Measurements from ENCODE around the gene CCDC51. TPM values are rescaled to one million over a fixed set of nuclear protein-coding genes. Genes with fewer than 3 reads are reported as not detected.

Gene CCDC51
- total and polyA plus RNA-seq, 2 experiments from 2014 or later: 20.8 to 24.1 TPM

- TF ChIP-seq ZNF462 (CRISPR knock-in tag; IDR thresholded peaks at IDR 0.05) (no peak), JUNB (IDR thresholded peaks at IDR 0.05; ENCODE audit: unreplicated experiment) (no peak), NANOG (IDR thresholded peaks at IDR 0.05; ENCODE audit: borderline replicate concordance) (no peak)
Observed at GRCh38 chr3:48423883-48424695, 15.8 kb downstream of the CCDC51 start (continued).

- no peak for ATAC-seq
- no peak overlapping the region; the same call in 2 of the 3 replicates for H3K4me3 Mint-ChIP-seq
- H2AFZ ChIP-seq: no peak overlapping the region
- peaks cover 18% of the 10 kb centered on the region for H3K4me1 ChIP-seq (ENCODE audit: insufficient read depth)
- H3K9me2 ChIP-seq (ENCODE audit: insufficient read depth): no peaks in the 10 kb centered on the region
- no peaks in the 10 kb centered on the region for H3K27me3 ChIP-seq (ENCODE audit: insufficient read depth)
- H3F3A ChIP-seq (replicated peaks; ENCODE audit: low read depth): no peaks in the 10 kb centered on the region; the same call in 1 of the 2 replicates
- peaks cover 37% of the 10 kb centered on the region for H3K4me1 Mint-ChIP-seq
- H4K20me1 ChIP-seq (replicated peaks; ENCODE audit: insufficient read depth): peaks cover 33% of the 10 kb centered on the region
- H3K4me2 ChIP-seq: no peak overlapping the region
- peaks cover 14% of the 10 kb centered on the region for H3K27me3 Mint-ChIP-seq (ENCODE audit: insufficient read depth, low read depth, poor library complexity)
- no peak overlapping the region for H3K27ac ChIP-seq (ENCODE audit: low read depth)
- peaks cover 47% of the 10 kb centered on the region for H3K36me3 Mint-ChIP-seq (ENCODE audit: low read depth)
- no peak overlapping the region for H3K4me3 ChIP-seq
- DNase-seq (ENCODE audit: low spot score): no peak
- H3K36me3 ChIP-seq (ENCODE audit: insufficient read depth): no peaks in the 10 kb centered on the region; the same call in 1 of the 2 replicates
- no peak overlapping the region; the same call in 1 of the 2 replicates for H3K27ac Mint-ChIP-seq
- H3K79me2 ChIP-seq (replicated peaks; ENCODE audit: insufficient read depth): peaks cover 61% of the 10 kb centered on the region
- peaks cover 3% of the 10 kb centered on the region; the same call in 1 of the 3 replicates for H3K9me3 Mint-ChIP-seq
- TF ChIP-seq POLR2AphosphoS5 (IDR thresholded peaks at IDR 0.05; ENCODE audit: low read depth) (no peak), EZH2phosphoT487 (IDR thresholded peaks at IDR 0.05; ENCODE audit: unreplicated experiment) (no peak), REST (IDR thresholded peaks at IDR 0.05; ENCODE audit: unreplicated experiment) (no peak), ZNF331 (CRISPR knock-in tag; IDR thresholded peaks at IDR 0.05; ENCODE audit: low read depth) (no peak), NANOG (IDR thresholded peaks at IDR 0.05; ENCODE audit: borderline replicate concordance) (no peak), EZH2 (IDR thresholded peaks at IDR 0.05; ENCODE audit: low read depth, unreplicated experiment) (no peak), CREB1 (CRISPR knock-in tag; IDR thresholded peaks at IDR 0.05; ENCODE audit: low read depth) (no peak), ZNF114 (CRISPR knock-in tag; IDR thresholded peaks at IDR 0.05) (no peak), ETS1 (IDR thresholded peaks at IDR 0.05) (no peak), JUNB (IDR thresholded peaks at IDR 0.05; ENCODE audit: unreplicated experiment) (no peak)
Observed at GRCh38 chr3:48423241-48423882, 16.6 kb downstream of the CCDC51 start.

Measured in GM23338 (cell line).